Stimulated activated CD4-positive, alpha-beta T cell treated with anti-CD3 and anti-CD28 coated beads, Interleukin-12 subunit alpha, Interleukin-12 subunit beta, amount 100 ng/mL, for 24 hours (primary cell): ENCODE results near the gene C10orf67.
"Not testable (repeated sequence)": the region's sequence is repeated elsewhere in the genome, so short reads cannot be mapped to it uniquely, and the experiment has no call there.

Experiments
- DNase-seq, 2 experiments: peaks; one replicate each; pipeline ENCODE4 v3.0.0-alpha.2; 2020; ENCODE audit warnings: low read depth in 2 of 2

Gene C10orf67

GRCh38 chr10:23344241-23344841, at the start of gene C10orf67:
TSS of gene C10orf67 (minus strand) at chr10:23344797. CDS start at chr10:23344774, 23 bp downstream.
- no peak for DNase-seq

GRCh38 chr10:23391821-23392220, 47.2 kb upstream of the C10orf67 start:
- peak in 1 of 2 experiments; percentile 10 for DNase-seq

- no peak for DNase-seq
Measured at GRCh38 chr10:23390809-23391208, 46.2 kb upstream of the C10orf67 start.

- not testable (repeated sequence) for DNase-seq
Measured at GRCh38 chr10:23390408-23390807, 45.8 kb upstream of the C10orf67 start.

- DNase-seq = not testable (repeated sequence)
Measured at GRCh38 chr10:23387516-23387915, 42.9 kb upstream of the C10orf67 start.

GRCh38 chr10:23386052-23386451, 41.5 kb upstream of the C10orf67 start:
- DNase-seq = no peak

- DNase-seq = no peak
Measured at GRCh38 chr10:23384364-23384763, 39.8 kb upstream of the C10orf67 start.

GRCh38 chr10:23383637-23384036, 39.0 kb upstream of the C10orf67 start:
- DNase-seq = no peak

GRCh38 chr10:23381298-23382040, 36.9 kb upstream of the C10orf67 start:
- DNase-seq = no peak

- no peak for DNase-seq
Measured at GRCh38 chr10:23379686-23380085, 35.1 kb upstream of the C10orf67 start.

GRCh38 chr10:23376229-23376655, 31.6 kb upstream of the C10orf67 start:
- DNase-seq = no peak

- DNase-seq = no peak
Measured at GRCh38 chr10:23375366-23375765, 30.8 kb upstream of the C10orf67 start.

- DNase-seq = no peak
Measured at GRCh38 chr10:23373156-23373555, 28.6 kb upstream of the C10orf67 start.

GRCh38 chr10:23371073-23371472, 26.5 kb upstream of the C10orf67 start:
- no peak for DNase-seq

GRCh38 chr10:23370106-23370505, 25.5 kb upstream of the C10orf67 start:
- DNase-seq = no peak

- DNase-seq = no peak
Measured at GRCh38 chr10:23368816-23369640, 24.4 kb upstream of the C10orf67 start.

- DNase-seq = no peak
Measured at GRCh38 chr10:23367896-23368595, 23.4 kb upstream of the C10orf67 start.

GRCh38 chr10:23365417-23366030, 20.9 kb upstream of the C10orf67 start:
- DNase-seq = not testable (repeated sequence)

GRCh38 chr10:23364378-23364777, 19.8 kb upstream of the C10orf67 start:
- DNase-seq = no peak

- DNase-seq = no peak
Measured at GRCh38 chr10:23363793-23364135, 19.2 kb upstream of the C10orf67 start.
